ENCODE data around the gene SLX4IP.

DNA sequence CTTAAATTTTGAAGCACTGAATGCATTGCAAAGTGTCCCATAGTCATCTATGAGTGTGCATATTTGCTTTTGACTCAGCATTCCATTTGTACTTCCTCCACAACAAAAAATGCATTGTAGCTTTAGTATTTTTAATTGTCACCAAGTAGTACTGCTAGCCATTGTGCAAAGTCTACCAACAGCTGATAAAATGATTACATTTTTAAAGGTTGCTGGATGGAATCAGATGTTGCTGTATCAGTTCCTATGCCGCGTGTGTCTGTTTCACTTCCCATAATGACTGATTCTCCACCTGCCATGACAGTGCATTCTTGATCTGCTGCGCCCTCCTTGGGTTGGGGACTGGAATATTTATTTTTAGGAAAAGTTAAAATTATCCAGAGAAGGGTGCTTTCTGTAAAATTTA is 41.2 kb downstream of the SLX4IP start:
- TF ChIP-seq EP300 (IDR thresholded peaks at IDR 0.05; ENCODE audit: borderline replicate concordance) (no peak), REST (IDR thresholded peaks at IDR 0.05; ENCODE audit: low read depth) (no peak), CEBPB (IDR thresholded peaks at IDR 0.05) (no peak), EGR1 (IDR thresholded peaks at IDR 0.05) (no peak), RAD21 (IDR thresholded peaks at IDR 0.05; ENCODE audit: low read depth) (no peak), TAF1 (IDR thresholded peaks at IDR 0.05; ENCODE audit: low read depth) (no peak), USF1 (IDR thresholded peaks at IDR 0.05) (no peak), ZBTB7A (IDR thresholded peaks at IDR 0.05; ENCODE audit: low read depth) (no peak), CREB1 (IDR thresholded peaks at IDR 0.05; ENCODE audit: low read depth) (no peak), YY1 (IDR thresholded peaks at IDR 0.05; ENCODE audit: low read depth) (no peak), FOXM1 (IDR thresholded peaks at IDR 0.05; ENCODE audit: borderline replicate concordance, low read depth) (no peak), TEAD4 (IDR thresholded peaks at IDR 0.05) (no peak)
- TF ChIP-seq, protein P1, sequence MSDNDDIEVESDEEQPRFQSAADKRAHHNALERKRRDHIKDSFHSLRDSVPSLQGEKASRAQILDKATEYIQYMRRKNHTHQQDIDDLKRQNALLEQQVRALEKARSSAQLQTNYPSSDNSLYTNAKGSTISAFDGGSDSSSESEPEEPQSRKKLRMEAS (IDR thresholded peaks at IDR 0.05): no peak
